Measurements from ENCODE around the gene CHRM4. TPM values are rescaled to one million over a fixed set of nuclear protein-coding genes. Genes with fewer than 3 reads are reported as not detected.

The CHRM4 gene
- total and polyA plus RNA-seq, 2 of the 13 experiments (the other 11 are each of a cell fraction or from before 2014, with no cell fraction given), result 0.13 to 0.21 TPM

DNA sequence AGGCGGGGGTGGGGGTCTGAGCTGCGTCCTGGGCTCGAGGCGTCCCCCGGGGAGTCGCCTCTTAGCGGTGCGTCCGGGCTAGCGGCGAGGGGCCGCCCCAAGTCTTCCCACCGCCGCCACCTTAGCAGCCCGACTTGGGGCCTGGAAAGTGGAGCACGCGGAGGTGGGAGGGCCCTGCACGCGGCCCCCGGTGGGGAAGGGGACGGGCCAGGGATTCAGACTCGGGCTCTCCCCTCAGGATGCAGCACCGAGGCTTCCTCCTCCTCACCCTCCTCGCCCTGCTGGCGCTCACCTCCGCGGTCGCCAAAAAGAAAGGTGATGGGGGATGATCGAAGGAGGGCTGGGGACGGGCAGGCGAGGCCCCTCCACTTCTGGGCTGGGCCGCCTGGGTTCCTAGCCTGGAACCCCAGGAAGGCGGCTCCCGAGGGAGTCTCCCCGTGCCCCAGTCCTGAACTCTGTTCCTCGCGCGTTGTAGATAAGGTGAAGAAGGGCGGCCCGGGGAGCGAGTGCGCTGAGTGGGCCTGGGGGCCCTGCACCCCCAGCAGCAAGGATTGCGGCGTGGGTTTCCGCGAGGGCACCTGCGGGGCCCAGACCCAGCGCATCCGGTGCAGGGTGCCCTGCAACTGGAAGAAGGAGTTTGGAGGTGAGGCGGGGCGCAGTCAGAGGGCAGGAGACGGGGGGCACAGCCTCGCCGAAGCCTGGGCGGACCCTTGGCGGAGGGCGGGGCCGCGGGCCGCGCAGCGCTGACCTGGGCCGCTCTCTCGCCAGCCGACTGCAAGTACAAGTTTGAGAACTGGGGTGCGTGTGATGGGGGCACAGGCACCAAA lies 9.5 kb downstream of the CHRM4 start (continued):
- TF ChIP-seq USF2 (IDR thresholded peaks at IDR 0.05; ENCODE audit: low read depth, low read length) (no peak), USF2 (CRISPR knock-in tag; IDR thresholded peaks at IDR 0.05; ENCODE audit: borderline replicate concordance) (no peak), ADNP (CRISPR knock-in tag; IDR thresholded peaks at IDR 0.05) (no peak), MIER3 (CRISPR knock-in tag; IDR thresholded peaks at IDR 0.05; ENCODE audit: borderline replicate concordance) (no peak), JUN (CRISPR knock-in tag; IDR thresholded peaks at IDR 0.05) (no peak), ZFP37 (CRISPR knock-in tag; IDR thresholded peaks at IDR 0.05; ENCODE audit: borderline replicate concordance) (no peak), HNRNPK (IDR thresholded peaks at IDR 0.05; ENCODE audit: low read depth, low read length, poor library complexity, severe bottlenecking) (peak; percentile 58), MEIS1 (CRISPR knock-in tag; IDR thresholded peaks at IDR 0.05; ENCODE audit: borderline replicate concordance) (no peak), U2AF2 (IDR thresholded peaks at IDR 0.05; ENCODE audit: low read depth, low read length) (no peak), RBM22 (optimal IDR thresholded peaks at IDR 0.05; ENCODE audit: low read length) (no peak), SP5 (CRISPR knock-in tag; IDR thresholded peaks at IDR 0.05; ENCODE audit: borderline replicate concordance, low read depth) (0 out of 2 replicates have a peak, but pooled peaks have one; percentile 6), REPIN1 (CRISPR knock-in tag; IDR thresholded peaks at IDR 0.05; ENCODE audit: borderline replicate concordance, low read depth) (no peak), ZNF468 (CRISPR knock-in tag; IDR thresholded peaks at IDR 0.05) (no peak), NFYC (CRISPR knock-in tag; IDR thresholded peaks at IDR 0.05) (no peak), PHF20 (CRISPR knock-in tag; IDR thresholded peaks at IDR 0.05) (no peak), MED8 (CRISPR knock-in tag; IDR thresholded peaks at IDR 0.05; ENCODE audit: insufficient replicate concordance) (no peak), HNF4A (CRISPR knock-in tag; IDR thresholded peaks at IDR 0.05) (no peak), ZNF773 (CRISPR knock-in tag; IDR thresholded peaks at IDR 0.05; ENCODE audit: borderline replicate concordance) (no peak), YEATS2 (CRISPR knock-in tag; IDR thresholded peaks at IDR 0.05; ENCODE audit: borderline replicate concordance) (no peak)
- TF ChIP-seq, protein P1, sequence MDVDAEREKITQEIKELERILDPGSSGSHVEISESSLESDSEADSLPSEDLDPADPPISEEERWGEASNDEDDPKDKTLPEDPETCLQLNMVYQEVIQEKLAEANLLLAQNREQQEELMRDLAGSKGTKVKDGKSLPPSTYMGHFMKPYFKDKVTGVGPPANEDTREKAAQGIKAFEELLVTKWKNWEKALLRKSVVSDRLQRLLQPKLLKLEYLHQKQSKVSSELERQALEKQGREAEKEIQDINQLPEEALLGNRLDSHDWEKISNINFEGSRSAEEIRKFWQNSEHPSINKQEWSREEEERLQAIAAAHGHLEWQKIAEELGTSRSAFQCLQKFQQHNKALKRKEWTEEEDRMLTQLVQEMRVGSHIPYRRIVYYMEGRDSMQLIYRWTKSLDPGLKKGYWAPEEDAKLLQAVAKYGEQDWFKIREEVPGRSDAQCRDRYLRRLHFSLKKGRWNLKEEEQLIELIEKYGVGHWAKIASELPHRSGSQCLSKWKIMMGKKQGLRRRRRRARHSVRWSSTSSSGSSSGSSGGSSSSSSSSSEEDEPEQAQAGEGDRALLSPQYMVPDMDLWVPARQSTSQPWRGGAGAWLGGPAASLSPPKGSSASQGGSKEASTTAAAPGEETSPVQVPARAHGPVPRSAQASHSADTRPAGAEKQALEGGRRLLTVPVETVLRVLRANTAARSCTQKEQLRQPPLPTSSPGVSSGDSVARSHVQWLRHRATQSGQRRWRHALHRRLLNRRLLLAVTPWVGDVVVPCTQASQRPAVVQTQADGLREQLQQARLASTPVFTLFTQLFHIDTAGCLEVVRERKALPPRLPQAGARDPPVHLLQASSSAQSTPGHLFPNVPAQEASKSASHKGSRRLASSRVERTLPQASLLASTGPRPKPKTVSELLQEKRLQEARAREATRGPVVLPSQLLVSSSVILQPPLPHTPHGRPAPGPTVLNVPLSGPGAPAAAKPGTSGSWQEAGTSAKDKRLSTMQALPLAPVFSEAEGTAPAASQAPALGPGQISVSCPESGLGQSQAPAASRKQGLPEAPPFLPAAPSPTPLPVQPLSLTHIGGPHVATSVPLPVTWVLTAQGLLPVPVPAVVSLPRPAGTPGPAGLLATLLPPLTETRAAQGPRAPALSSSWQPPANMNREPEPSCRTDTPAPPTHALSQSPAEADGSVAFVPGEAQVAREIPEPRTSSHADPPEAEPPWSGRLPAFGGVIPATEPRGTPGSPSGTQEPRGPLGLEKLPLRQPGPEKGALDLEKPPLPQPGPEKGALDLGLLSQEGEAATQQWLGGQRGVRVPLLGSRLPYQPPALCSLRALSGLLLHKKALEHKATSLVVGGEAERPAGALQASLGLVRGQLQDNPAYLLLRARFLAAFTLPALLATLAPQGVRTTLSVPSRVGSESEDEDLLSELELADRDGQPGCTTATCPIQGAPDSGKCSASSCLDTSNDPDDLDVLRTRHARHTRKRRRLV (CRISPR knock-in tag; IDR thresholded peaks at IDR 0.05), result no peak
- TF ChIP-seq, protein P2, sequence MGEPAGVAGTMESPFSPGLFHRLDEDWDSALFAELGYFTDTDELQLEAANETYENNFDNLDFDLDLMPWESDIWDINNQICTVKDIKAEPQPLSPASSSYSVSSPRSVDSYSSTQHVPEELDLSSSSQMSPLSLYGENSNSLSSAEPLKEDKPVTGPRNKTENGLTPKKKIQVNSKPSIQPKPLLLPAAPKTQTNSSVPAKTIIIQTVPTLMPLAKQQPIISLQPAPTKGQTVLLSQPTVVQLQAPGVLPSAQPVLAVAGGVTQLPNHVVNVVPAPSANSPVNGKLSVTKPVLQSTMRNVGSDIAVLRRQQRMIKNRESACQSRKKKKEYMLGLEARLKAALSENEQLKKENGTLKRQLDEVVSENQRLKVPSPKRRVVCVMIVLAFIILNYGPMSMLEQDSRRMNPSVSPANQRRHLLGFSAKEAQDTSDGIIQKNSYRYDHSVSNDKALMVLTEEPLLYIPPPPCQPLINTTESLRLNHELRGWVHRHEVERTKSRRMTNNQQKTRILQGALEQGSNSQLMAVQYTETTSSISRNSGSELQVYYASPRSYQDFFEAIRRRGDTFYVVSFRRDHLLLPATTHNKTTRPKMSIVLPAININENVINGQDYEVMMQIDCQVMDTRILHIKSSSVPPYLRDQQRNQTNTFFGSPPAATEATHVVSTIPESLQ (CRISPR knock-in tag; conservative IDR thresholded peaks at IDR 0.05), result no peak
